ENCODE results near the gene ZIC3.

Gene ZIC3

DNA sequence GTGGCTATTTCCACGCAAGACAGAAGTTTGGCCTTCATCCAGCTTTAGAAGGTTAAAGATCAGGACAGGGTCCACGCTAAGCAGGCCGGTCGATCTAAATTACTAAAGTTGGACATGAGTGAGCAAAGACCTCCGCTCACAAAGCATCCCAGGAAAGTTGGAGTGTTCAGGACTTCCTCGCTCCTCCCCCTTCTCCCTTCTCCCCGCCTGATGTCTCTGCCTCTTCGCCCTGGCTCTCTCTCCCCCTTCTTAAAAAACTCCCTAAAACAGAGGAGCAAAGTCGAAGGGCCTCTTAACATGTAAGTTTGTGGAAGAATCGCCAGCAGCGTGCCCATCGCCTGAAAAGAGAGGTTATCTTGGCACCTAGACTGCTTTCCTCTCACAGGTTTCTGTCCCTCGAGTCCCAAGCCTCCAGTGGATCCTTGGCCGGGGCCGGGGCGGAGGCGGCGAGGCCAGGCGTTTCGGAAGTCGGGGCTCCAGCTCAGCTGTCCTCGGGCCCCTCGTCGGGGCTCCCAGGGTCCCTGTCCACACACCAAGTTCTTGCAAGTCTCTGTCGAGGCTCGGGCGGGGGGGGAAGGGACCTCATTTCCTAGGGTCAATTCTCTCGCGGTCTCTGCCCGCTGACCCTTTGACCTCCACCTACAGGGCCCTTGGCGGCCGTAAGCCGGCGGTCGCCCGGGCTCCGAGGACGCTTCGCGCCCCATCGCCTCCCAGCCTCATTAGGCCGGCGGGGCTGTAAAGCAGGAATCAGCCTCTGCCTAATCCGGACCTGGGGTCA, 7.6 kb downstream of the ZIC3 start:
- no peak for DNase-seq (ENCODE audit: low read depth, low spot score)

DNA sequence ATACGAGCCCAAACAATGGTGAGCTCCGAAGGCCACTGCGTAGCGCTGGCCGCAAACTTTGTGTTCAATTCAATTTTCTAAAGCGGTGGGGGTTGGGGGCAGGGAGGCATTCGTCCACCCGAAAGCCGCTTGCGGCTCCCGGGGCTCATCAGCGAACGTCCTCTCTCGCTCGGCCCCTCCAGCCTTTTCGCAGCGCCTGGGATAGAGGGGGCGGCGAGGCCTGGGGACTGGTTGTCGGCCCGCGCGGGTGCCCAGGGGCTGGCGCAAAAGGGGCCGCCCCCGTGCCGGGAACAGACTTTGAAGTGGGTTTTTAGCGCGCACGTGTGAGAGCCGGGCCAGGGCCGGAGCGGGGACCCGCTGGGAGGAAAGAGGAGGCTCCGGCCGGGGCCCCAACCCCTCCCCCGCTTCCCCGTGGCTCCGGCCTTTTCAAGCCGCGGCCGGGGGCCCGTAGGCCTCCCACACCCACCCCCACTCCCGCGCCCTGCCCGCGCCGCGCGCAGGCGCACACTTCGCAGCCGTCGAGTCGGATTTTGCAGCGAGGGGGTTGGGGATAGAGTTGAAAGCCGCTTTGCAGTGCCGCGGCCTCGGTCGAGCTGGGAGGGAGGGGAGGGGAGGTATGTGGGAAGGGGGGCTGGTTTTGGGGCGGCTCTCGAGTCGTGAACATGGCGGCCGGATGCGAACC, 8.3 kb downstream of the ZIC3 start:
- peak; percentile 90 for DNase-seq (ENCODE audit: low read depth, low spot score)

DNA sequence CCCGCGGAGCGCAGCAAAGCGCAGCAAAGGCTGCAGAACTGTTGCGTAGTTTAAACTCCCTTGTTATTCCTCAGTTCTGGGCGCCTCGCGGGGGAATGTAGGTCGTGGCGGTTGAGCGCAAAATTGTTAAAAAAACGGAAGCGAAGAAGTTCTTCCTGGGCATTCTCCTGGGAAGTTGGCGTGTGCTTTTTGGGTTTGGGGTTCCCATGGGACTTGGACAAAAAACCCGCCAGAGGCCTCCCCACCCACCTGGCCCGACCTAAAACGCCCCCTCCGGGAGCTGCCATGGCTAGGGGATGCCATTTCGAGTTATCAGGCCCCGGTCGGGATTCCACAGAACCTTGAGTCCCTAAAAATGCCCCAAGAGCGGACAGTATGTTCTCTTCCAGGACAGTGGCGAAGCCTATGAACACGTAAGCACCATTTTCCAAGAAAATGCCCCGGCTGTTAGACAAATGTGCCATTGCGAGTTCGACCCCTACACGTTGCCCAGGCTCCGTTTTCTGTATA, 8.9 kb downstream of the ZIC3 start:
- DNase-seq (ENCODE audit: low read depth, low spot score) = peak; percentile 83

DNA sequence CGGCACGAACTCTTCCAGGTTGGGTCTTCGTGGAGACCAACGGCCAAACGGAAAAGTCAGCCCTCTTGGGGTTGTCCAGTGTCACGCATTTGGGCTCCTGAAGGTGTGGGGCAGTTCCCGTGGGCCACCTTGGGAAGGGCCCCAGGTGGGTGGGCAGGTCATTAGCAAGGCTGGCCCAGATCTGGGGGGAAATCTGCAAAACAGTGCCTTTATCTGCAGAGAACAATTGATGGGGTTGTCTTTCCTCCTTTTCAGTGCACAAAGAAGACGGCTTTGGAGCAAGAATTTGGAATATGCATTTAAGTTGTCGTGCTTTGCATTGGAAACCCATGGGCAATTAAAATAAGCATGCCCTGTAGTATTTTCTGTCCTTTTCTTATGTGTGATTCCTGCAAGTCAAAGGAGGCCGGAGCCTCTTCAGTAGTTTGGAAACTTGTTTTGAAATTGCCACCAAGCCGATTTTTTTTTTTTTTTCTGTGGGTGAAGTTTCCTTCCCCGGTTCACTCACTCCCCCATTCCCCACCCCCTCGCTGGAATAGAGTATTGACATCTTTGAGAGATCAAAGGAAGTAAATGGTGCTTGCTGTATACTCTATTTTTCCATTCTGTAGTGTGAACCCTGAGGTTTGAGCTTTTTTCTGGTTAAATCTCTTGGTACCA, 9.8 kb downstream of the ZIC3 start:
- DNase-seq (ENCODE audit: low read depth, low spot score) = peak; percentile 66

DNA sequence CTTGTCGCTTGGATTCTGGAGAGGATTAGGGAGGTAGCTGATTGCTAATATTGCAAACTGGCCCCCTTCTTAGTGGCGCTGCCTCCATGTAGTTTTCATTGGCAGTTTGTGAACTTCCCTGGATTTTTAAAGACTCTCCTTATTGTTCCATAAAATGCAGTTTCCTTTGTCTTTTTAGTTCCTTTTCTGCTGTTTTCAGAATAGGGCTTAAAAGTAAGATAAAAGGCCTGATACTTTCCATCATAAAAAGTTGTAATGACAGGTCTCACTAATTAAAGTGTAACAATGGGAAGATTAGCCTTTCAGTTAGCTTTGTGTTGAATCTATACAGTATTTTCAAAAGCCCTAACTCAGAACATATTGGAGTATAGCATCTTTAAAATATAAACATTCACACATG, 21.2 kb downstream of the ZIC3 start:
- DNase-seq (ENCODE audit: low read depth, low spot score) = no peak

DNA sequence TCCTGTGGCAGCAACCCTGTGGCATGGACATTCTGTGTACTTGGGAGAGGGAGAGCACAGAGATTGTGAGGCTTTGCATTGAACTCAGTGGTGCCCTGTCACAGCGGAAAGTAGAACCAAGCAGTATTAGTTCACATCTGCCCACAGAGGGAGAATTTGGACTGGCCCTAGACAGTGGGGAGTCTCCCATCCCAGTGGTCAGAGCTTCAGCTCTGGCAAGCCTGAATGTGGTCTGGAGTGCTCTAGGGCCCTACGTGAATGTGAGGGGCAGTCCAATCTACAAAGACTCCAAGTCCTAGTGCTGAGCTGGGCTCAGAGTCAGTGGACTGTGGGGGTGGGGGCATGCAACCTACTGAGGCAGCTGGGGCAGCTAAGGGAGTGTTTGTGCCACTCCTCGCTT, 34.8 kb downstream of the ZIC3 start:
- no peak for DNase-seq (ENCODE audit: low read depth, low spot score)

Data from ELF-1 (cell line).